K562 (cell line): ENCODE measurements around the gene LRP1-AS. TPM values are rescaled to one million over a fixed set of nuclear protein-coding genes. Genes with fewer than 3 reads are reported as not detected.
A peak's percentile ranks its signal among the peaks of the same experiment; 100 is the strongest.

Experiments
- ASH1L ChIP-seq: fragments of 450-650 bp; IDR thresholded peaks from 2 replicates; pipeline ENCODE4 v1.6.1; 2018; ENCODE audit warnings: borderline replicate concordance, mild to moderate bottlenecking, low read depth; ENCODE audit not compliant: partially characterized antibody
- CREB1 ChIP-seq, 2 experiments: sonication (generic) in 1 of 2; formaldehyde crosslinking in 1 of 2; IDR thresholded peaks; 2 replicates each; pipeline versions ENCODE4 v1.6.1 to v1.8.0; 2012 to 2022; ENCODE audit warnings: inconsistent platforms in 1 of 2, mild to moderate bottlenecking in 1 of 2, missing genetic modification reagents in 1 of 2, moderate library complexity in 1 of 2
- DPF2 ChIP-seq: fragments of 450-650 bp; IDR thresholded peaks from 2 replicates; pipeline ENCODE4 v1.6.1; 2016
- EHMT2 ChIP-seq: fragments of 450-650 bp; IDR thresholded peaks from 2 replicates; pipeline ENCODE4 v1.6.1; 2018; ENCODE audit warnings: antibody characterized with exemption
- EP300 ChIP-seq: IDR thresholded peaks from 2 replicates; pipeline ENCODE4 v1.6.1; 2012; ENCODE audit warnings: low read length, improper control_type of control experiment
- FIP1L1 ChIP-seq: fragments of 200-400 bp; formaldehyde crosslinking; IDR thresholded peaks from 2 replicates; pipeline ENCODE4 v1.6.1; 2018; ENCODE audit warnings: mild to moderate bottlenecking, low read depth, low read length; ENCODE audit not compliant: poor library complexity, severe bottlenecking
- HDAC3 ChIP-seq: fragments of 450-650 bp; IDR thresholded peaks from 2 replicates; pipeline ENCODE4 v1.6.1; 2018; ENCODE audit warnings: borderline replicate concordance, mild to moderate bottlenecking, moderate library complexity; ENCODE audit not compliant: partially characterized antibody
- L3MBTL2 ChIP-seq: fragments of 450-650 bp; IDR thresholded peaks from 2 replicates; pipeline ENCODE4 v1.6.1; 2016; ENCODE audit warnings: mild to moderate bottlenecking, moderate library complexity
- MIER1 ChIP-seq: fragments of 450-650 bp; IDR thresholded peaks from 2 replicates; pipeline ENCODE4 v1.6.1; 2016; ENCODE audit warnings: antibody characterized with exemption, mild to moderate bottlenecking, low read depth
- MYC ChIP-seq, 2 experiments: fragments of 250-450 bp in 1 of 2; sonication (Bioruptor Pico) in 1 of 2; IDR thresholded peaks; 2 replicates each; pipeline versions ENCODE4 v1.5.1 to v1.6.1; 2012 to 2021; ENCODE audit warnings: low read depth in 2 of 2, borderline replicate concordance in 1 of 2, improper control_type of control experiment in 1 of 2, low read length in 1 of 2, mild to moderate bottlenecking in 1 of 2, moderate library complexity in 1 of 2
- NCOR1 ChIP-seq: fragments of 450-650 bp; IDR thresholded peaks from 2 replicates; pipeline ENCODE4 v1.6.1; 2016; ENCODE audit warnings: mild to moderate bottlenecking, moderate library complexity
- OTX1 ChIP-seq: fragments of 450-650 bp; formaldehyde crosslinking; IDR thresholded peaks from 2 replicates; pipeline ENCODE4 v1.4.0; 2022; ENCODE audit warnings: mild to moderate bottlenecking
- POLR2AphosphoS5 ChIP-seq: IDR thresholded peaks from 2 replicates; pipeline ENCODE4 v1.6.1; 2011; ENCODE audit warnings: mild to moderate bottlenecking, low read depth, low read length, moderate library complexity; ENCODE audit not compliant: control insufficient read depth, insufficient read depth
- RBFOX2 ChIP-seq: fragments of 200-400 bp; formaldehyde crosslinking; IDR thresholded peaks from 2 replicates; pipeline ENCODE4 v1.6.1; 2017; ENCODE audit warnings: low read depth, mild to moderate bottlenecking, low read length, moderate library complexity
- ZBTB7A ChIP-seq: IDR thresholded peaks from 2 replicates; pipeline ENCODE4 v1.6.1; 2011; ENCODE audit warnings: low read depth, mild to moderate bottlenecking, low read length, moderate library complexity, borderline replicate concordance; ENCODE audit not compliant: control insufficient read depth
- ZNF507 ChIP-seq: conservative IDR thresholded peaks from 2 replicates; pipeline ENCODE4 v1.6.1; 2017; ENCODE audit warnings: missing genetic modification characterization, missing compliant biosample characterization
- polyA plus RNA-seq, 8 experiments: library from polyadenylated mRNA; depleted of rRNA in 4 of 8; stranded (reverse) in 5 of 8; unstranded in 3 of 8; fragments of >200 nt; fragmentation: Nextera tagmentation in 2 of 8; fragmentation: Illumina TruSeq in 1 of 8; extraction: Ambion mirVana in 2 of 8; extraction: Trizol in 1 of 8; gene quantifications; 2 replicates each; pipeline versions ENCODE4 v1.2.1 to v1.2.3, GENCODE V29; 2011 to 2014; ENCODE audit warnings: inconsistent platforms in 1 of 8, missing spikeins in 1 of 8
- total RNA-seq, 7 experiments: library from RNA; depleted of rRNA in 6 of 7; stranded (reverse); fragments of >200 nt in 6 of 7; fragmentation: Illumina TruSeq in 2 of 7; extraction: Trizol in 2 of 7; gene quantifications; 2 replicates each; pipeline versions ENCODE4 v1.2.1 to v1.2.3, GENCODE V29; 2011 to 2021; ENCODE audit warnings: low replicate concordance in 1 of 7
- TF ChIP-seq, protein P1 (sequence below), 2 experiments: fragments of 450-650 bp; conservative IDR thresholded peaks; 2 replicates each; pipeline ENCODE4 v1.6.1; 2017; ENCODE audit warnings: mild to moderate bottlenecking in 2 of 2, moderate library complexity in 2 of 2
- TF ChIP-seq, protein P2 (sequence below): fragments of 450-650 bp; IDR thresholded peaks from 2 replicates; pipeline ENCODE4 v1.6.1; 2018; ENCODE audit not compliant: partially characterized antibody

LRP1-AS gene
- total and polyA plus RNA-seq, 9 of the 15 experiments (the other 6 are each of a cell fraction or from before 2014, with no cell fraction given), result not detected

DNA sequence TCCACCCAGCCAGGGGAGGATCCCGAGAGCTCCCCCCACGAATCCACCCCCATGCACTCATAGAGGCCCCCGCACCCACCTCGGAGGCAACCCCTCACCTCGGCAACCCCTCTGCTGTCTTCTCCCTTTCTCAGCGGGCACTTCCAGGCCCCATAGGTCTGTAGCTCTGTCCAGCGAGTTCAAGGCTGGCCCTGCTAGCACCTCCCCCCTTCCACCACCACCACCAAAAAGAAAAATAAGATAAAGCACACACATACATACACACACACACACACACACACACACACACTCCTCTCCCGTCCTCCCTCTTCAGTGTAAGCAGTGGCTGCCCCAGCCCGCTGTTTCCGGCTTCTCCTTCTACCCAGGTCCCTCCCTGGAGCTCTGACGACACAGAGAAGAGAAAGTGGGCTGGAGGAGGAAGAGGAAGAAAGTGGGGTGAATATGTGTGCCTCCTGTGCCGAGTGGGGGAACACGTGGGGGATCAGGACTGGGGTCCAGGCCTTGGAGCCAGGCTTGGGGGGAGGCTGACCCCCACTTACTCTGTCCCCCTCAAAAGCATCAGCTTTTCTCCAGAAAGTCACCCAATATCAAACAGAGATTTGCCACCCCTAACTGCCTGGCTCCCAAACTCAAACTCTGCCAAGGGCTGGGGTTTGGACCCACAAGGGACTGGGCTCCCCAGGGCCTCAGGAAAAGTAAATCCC is 36.2 kb downstream of the LRP1-AS start, which contains the start of gene STAT6 (continued):
- TF ChIP-seq MYC (IDR thresholded peaks at IDR 0.05; ENCODE audit: low read depth, low read length) (peak; percentile 68), MYC (CRISPR knock-in tag; IDR thresholded peaks at IDR 0.05; ENCODE audit: borderline replicate concordance, low read depth) (0 out of 2 replicates have a peak, but pooled peaks have one; percentile 19), ZNF507 (tag) (no peak), MIER1 (0 out of 2 replicates have a peak, but pooled peaks have one; percentile 57), ASH1L (peak; percentile 55), DPF2 (peak; percentile 76), HDAC3 (no peak), RBFOX2 (peak; percentile 62), EP300 (0 out of 2 replicates have a peak, but pooled peaks have one; percentile 10), CREB1 (IDR thresholded peaks at IDR 0.05) (0 out of 2 replicates have a peak, but pooled peaks have one; percentile 3), CREB1 (CRISPR knock-in tag; IDR thresholded peaks at IDR 0.05) (no peak), NCOR1 (peak; percentile 49; the same call in 1 of the 2 replicates), POLR2AphosphoS5 (peak; percentile 33; the same call in 1 of the 2 replicates), OTX1 (peak; percentile 88), L3MBTL2 (peak; percentile 42; the same call in 1 of the 2 replicates), FIP1L1 (no peak), ZBTB7A (peak; percentile 52; the same call in 1 of the 2 replicates), EHMT2 (peak; percentile 84)
- TF ChIP-seq, protein P1, sequence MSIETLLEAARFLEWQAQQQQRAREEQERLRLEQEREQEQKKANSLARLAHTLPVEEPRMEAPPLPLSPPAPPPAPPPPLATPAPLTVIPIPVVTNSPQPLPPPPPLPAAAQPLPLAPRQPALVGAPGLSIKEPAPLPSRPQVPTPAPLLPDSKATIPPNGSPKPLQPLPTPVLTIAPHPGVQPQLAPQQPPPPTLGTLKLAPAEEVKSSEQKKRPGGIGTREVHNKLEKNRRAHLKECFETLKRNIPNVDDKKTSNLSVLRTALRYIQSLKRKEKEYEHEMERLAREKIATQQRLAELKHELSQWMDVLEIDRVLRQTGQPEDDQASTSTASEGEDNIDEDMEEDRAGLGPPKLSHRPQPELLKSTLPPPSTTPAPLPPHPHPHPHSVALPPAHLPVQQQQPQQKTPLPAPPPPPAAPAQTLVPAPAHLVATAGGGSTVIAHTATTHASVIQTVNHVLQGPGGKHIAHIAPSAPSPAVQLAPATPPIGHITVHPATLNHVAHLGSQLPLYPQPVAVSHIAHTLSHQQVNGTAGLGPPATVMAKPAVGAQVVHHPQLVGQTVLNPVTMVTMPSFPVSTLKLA (conservative IDR thresholded peaks at IDR 0.05), result no peak; a peak in 2 of 4 replicates
- TF ChIP-seq, protein P2, sequence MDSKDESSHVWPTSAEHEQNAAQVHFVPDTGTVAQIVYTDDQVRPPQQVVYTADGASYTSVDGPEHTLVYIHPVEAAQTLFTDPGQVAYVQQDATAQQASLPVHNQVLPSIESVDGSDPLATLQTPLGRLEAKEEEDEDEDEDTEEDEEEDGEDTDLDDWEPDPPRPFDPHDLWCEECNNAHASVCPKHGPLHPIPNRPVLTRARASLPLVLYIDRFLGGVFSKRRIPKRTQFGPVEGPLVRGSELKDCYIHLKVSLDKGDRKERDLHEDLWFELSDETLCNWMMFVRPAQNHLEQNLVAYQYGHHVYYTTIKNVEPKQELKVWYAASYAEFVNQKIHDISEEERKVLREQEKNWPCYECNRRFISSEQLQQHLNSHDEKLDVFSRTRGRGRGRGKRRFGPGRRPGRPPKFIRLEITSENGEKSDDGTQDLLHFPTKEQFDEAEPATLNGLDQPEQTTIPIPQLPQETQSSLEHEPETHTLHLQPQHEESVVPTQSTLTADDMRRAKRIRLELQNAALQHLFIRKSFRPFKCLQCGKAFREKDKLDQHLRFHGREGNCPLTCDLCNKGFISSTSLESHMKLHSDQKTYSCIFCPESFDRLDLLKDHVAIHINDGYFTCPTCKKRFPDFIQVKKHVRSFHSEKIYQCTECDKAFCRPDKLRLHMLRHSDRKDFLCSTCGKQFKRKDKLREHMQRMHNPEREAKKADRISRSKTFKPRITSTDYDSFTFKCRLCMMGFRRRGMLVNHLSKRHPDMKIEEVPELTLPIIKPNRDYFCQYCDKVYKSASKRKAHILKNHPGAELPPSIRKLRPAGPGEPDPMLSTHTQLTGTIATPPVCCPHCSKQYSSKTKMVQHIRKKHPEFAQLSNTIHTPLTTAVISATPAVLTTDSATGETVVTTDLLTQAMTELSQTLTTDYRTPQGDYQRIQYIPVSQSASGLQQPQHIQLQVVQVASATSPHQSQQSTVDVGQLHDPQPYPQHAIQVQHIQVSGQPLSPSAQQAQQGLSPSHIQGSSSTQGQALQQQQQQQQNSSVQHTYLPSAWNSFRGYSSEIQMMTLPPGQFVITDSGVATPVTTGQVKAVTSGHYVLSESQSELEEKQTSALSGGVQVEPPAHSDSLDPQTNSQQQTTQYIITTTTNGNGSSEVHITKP, result peak; percentile 27
